GM10248 (cell line): Measurements from ENCODE around the gene TBC1D13.

Source experiments
- CTCF ChIA-PET: fragments of 300-600 bp; sonication (Branson Sonifier 250); formaldehyde crosslinking; extraction: SDS; loops from one replicate; lab custom pipeline; 2021; ENCODE audit warnings: antibody characterized with exemption; lab: Yijun Ruan, JAX
- POLR2A ChIA-PET: fragments of 350-650 bp; sonication (Branson Sonifier 250); formaldehyde crosslinking; extraction: SDS; loops from one replicate; lab custom pipeline; 2020; ENCODE audit warnings: antibody characterized with exemption; lab: Yijun Ruan, JAX
- DNase-seq: peaks from one replicate; pipeline ENCODE4 v3.0.0; 2012; ENCODE audit errors: extremely low spot score
- CTCF ChIP-seq: IDR thresholded peaks from 2 replicates; pipeline ENCODE4 v1.5.1; 2012; ENCODE audit warnings: mild to moderate bottlenecking, low read depth; ENCODE audit errors: extremely low read depth, missing control alignments, control extremely low read depth

Gene TBC1D13

GRCh38 chr9:128829477-128830251, 42.6 kb downstream of the TBC1D13 start, which contains the start of gene SPOUT1:
SPOUT1 (minus strand) TSS chr9:128829794; CDS start chr9:128829780, 14 bp downstream.
- TF ChIP-seq CTCF: no peak
- POLR2A ChIA-PET: interaction anchor here (1.0 to 1.4 kb wide), 2 partner anchors 11 to 277 kb away, joined by 4 to 14 read pairs; partner anchors contain the start of genes ENDOG and SPTAN1
- peak; percentile 100 for DNase-seq
- CTCF ChIA-PET: interaction anchor here (0.6 to 1.8 kb wide), 9 partner anchors 11 to 409 kb away, joined by 3 to 30 read pairs (median 3); partner anchors contain the start of genes CERCAM, ENDOG and ZDHHC12

DNA sequence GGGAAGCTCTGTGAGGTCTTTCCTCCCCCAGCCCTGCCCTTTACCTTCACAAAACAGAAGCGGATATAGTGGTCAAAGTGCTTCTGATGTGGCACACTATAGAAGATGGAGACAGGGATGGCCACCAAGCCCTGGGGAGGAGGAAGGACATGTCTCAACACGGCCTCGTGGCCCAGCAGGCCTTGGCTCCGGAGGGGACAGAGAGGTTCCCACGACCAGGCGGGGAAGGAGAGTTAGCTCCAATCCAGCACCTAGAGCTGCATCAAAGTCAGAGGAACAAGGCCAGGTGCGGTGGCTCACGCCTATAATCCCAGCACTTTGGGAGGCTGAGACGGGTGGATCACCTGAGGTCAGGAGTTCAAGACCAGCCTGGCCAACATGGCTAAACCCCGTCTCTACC, 46.6 kb downstream of the TBC1D13 start:
- no peak for DNase-seq
- CTCF ChIA-PET: interaction anchor here (1.4 to 1.6 kb wide), 2 partner anchors 16 to 20 kb away, joined by 4 to 5 read pairs; partner anchors contain the start of gene ENDOG
- POLR2A ChIA-PET: no interaction called here
- no peak for TF ChIP-seq CTCF

GRCh38 chr9:128835246-128836210, 48.5 kb downstream of the TBC1D13 start:
- TF ChIP-seq CTCF: no peak
- POLR2A ChIA-PET: no interaction called here

GRCh38 chr9:128836509-128837145, 49.6 kb downstream of the TBC1D13 start:
- DNase-seq: no peak
- CTCF ChIA-PET: interaction anchor here (1.4 kb wide), 1 partner anchor 19 kb away, joined by 6 read pairs; the partner anchor contains the start of gene ENDOG
- TF ChIP-seq CTCF: no peak
- POLR2A ChIA-PET: no interaction called here

More at GRCh38 chr9:128835246-128836210, 48.5 kb downstream of the TBC1D13 start:
- no peak for DNase-seq
- CTCF ChIA-PET: interaction anchor here (1.4 kb wide), 1 partner anchor 18 kb away, joined by 6 read pairs; the partner anchor contains the start of gene ENDOG

DNA sequence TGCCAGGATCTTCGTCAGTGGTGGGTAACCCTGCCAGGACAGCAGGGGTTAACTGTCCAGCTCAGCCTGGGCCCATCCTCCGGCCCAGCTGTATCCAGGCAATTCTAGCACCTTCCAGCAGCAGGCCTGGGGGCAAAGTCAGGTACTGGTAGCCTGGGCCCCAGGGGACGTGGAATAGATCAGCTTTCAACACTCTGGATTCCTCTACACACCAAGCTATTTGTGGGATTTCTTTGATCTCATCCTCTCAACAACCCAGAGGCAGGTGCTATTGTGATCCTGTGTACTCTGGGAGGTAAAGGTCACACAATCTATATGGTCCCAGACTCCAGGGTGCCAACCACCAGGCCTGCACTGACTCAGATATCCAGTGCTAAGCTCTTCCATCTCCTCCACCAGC, 51.3 kb downstream of the TBC1D13 start:
- no peak for DNase-seq
- TF ChIP-seq CTCF: no peak
- ChIA-PET CTCF (interaction anchor here (1.2 to 2.7 kb wide), 3 partner anchors 19 to 66 kb away, joined by 3 to 12 read pairs (median 3); partner anchors contain the start of genes ENDOG and ZER1), POLR2A (interaction anchor here (0.9 kb wide), 1 partner anchor 20 kb away, joined by 3 read pairs; the partner anchor contains the start of gene ENDOG)

DNA sequence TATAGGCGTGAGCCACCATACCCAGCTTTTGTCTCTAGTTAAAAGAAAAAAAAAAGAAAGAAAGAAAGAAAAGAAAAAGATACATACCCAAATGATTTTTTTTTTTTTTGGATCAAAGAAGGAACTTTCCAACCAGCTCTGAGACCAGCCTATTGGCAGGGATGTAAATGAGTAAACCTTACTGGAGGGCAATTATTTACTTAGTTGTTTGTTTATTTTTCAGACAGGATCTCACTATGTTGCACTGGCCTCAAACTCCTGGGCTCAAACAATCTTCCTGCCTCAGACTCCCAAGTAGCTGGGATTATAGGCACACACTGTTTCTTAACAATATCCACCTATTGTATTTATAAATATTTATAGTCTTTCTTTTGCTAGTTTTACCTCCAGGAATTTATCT, 53.5 kb downstream of the TBC1D13 start:
- POLR2A ChIA-PET: no interaction called here
- CTCF ChIA-PET: no interaction called here

More for the DNA sequence above, 53.5 kb downstream of the TBC1D13 start:
- no peak for TF ChIP-seq CTCF
- DNase-seq: no peak
